ENCODE measurements around the gene TRANK1. TPM values are rescaled to one million over a fixed set of nuclear protein-coding genes. Genes with fewer than 3 reads are reported as not detected.
A peak's percentile ranks its signal among the peaks of the same experiment; 100 is the strongest.

TRANK1 gene
- total and polyA plus RNA-seq, 2 experiments from 2014 or later = 1.8 to 6.7 TPM

- peak overlapping the region; percentile 94 for H3K27ac Mint-ChIP-seq
- H3K36me3 ChIP-seq (ENCODE audit: insufficient read depth) = no peaks in the 10 kb centered on the region; the same call in 1 of the 2 replicates
- H3K27ac ChIP-seq (ENCODE audit: low read depth) = no peak overlapping the region
- no peak overlapping the region for H3K4me2 ChIP-seq
- no peaks in the 10 kb centered on the region for H3F3A ChIP-seq (replicated peaks; ENCODE audit: low read depth)
- peak; percentile 85 for DNase-seq (ENCODE audit: low spot score)
- ATAC-seq = peak; percentile 97
- H3K9me2 ChIP-seq (ENCODE audit: insufficient read depth) = peaks cover 4% of the 10 kb centered on the region; the same call in 1 of the 2 replicates
- H3K4me1 Mint-ChIP-seq = peaks cover 5% of the 10 kb centered on the region; the same call in 2 of the 3 replicates
- peak; percentile 37; the same call in 1 of the 2 replicates for TF ChIP-seq CREB1 (CRISPR knock-in tag; IDR thresholded peaks at IDR 0.05; ENCODE audit: low read depth)
- TF ChIP-seq CTCF (conservative IDR thresholded peaks at IDR 0.05; ENCODE audit: low read depth in 2 of 2) = peak; percentile 74 to 87
- no peak for TF ChIP-seq REST (IDR thresholded peaks at IDR 0.05; ENCODE audit: unreplicated experiment)
- H2AFZ ChIP-seq = no peak overlapping the region
- H3K4me3 Mint-ChIP-seq = no peak overlapping the region
- H3K27me3 ChIP-seq (ENCODE audit: insufficient read depth) = no peaks in the 10 kb centered on the region
- no peak overlapping the region for H3K4me3 ChIP-seq
- H3K36me3 Mint-ChIP-seq (ENCODE audit: low read depth) = peaks cover 20% of the 10 kb centered on the region
- no peaks in the 10 kb centered on the region for H3K79me2 ChIP-seq (replicated peaks; ENCODE audit: insufficient read depth)
- peaks cover 13% of the 10 kb centered on the region for H3K9me3 Mint-ChIP-seq
- peaks cover 1% of the 10 kb centered on the region for H3K27me3 Mint-ChIP-seq (ENCODE audit: insufficient read depth, low read depth, poor library complexity)
- no peaks in the 10 kb centered on the region for H3K4me1 ChIP-seq (ENCODE audit: insufficient read depth)
- H4K20me1 ChIP-seq (replicated peaks; ENCODE audit: insufficient read depth) = no peaks in the 10 kb centered on the region
Observed at GRCh38 chr3:36843065-36844051, 101.5 kb downstream of the TRANK1 start.

- Histone ChIP-seq H3K27ac (ENCODE audit: low read depth) (no peak overlapping the region), H3K36me3 (ENCODE audit: insufficient read depth) (no peaks in the 10 kb centered on the region; the same call in 1 of the 2 replicates), H3K27me3 (ENCODE audit: insufficient read depth) (no peaks in the 10 kb centered on the region), H3K4me2 (no peak overlapping the region), H4K20me1 (replicated peaks; ENCODE audit: insufficient read depth) (no peaks in the 10 kb centered on the region), H3K4me1 (ENCODE audit: insufficient read depth) (no peaks in the 10 kb centered on the region), H3K79me2 (replicated peaks; ENCODE audit: insufficient read depth) (no peaks in the 10 kb centered on the region), H2AFZ (no peak overlapping the region), H3K4me3 (no peak overlapping the region), H3F3A (replicated peaks; ENCODE audit: low read depth) (no peaks in the 10 kb centered on the region), H3K9me2 (ENCODE audit: insufficient read depth) (peaks cover 4% of the 10 kb centered on the region; the same call in 1 of the 2 replicates)
- H3K4me1 Mint-ChIP-seq = peaks cover 5% of the 10 kb centered on the region; the same call in 2 of the 3 replicates
- no peak overlapping the region for H3K4me3 Mint-ChIP-seq
- H3K9me3 Mint-ChIP-seq = peaks cover 13% of the 10 kb centered on the region
- ATAC-seq = no peak
- H3K27me3 Mint-ChIP-seq (ENCODE audit: insufficient read depth, low read depth, poor library complexity) = peaks cover 2% of the 10 kb centered on the region
- H3K27ac Mint-ChIP-seq = no peak overlapping the region
- H3K36me3 Mint-ChIP-seq (ENCODE audit: low read depth) = peaks cover 20% of the 10 kb centered on the region
- no peak for DNase-seq (ENCODE audit: low spot score)
- TF ChIP-seq REST (IDR thresholded peaks at IDR 0.05; ENCODE audit: unreplicated experiment) = no peak
- no peak for TF ChIP-seq EZH2phosphoT487 (IDR thresholded peaks at IDR 0.05; ENCODE audit: unreplicated experiment)
- TF ChIP-seq EZH2 (IDR thresholded peaks at IDR 0.05; ENCODE audit: low read depth, unreplicated experiment) = no peak
- no peak for TF ChIP-seq ZNF114 (CRISPR knock-in tag; IDR thresholded peaks at IDR 0.05)
- no peak for TF ChIP-seq JUNB (IDR thresholded peaks at IDR 0.05; ENCODE audit: unreplicated experiment)
- TF ChIP-seq ZNF331 (CRISPR knock-in tag; IDR thresholded peaks at IDR 0.05; ENCODE audit: low read depth) = no peak
Observed at GRCh38 chr3:36842275-36842674, 102.6 kb downstream of the TRANK1 start.
